HL-60/S4 treated with phorbol 12-myristate 13-acetate at 8.2 ng/mL for 4 days and 3 days (cell line): ENCODE data around the gene GUCA2A.

ENCODE experiments used
- in situ Hi-C: fragments of 300-500 bp; cut with MboI; formaldehyde crosslinking; loops from 2 replicates; pipeline ENCODE4 v1.15.0; 2022; ENCODE audit warnings: low sequenced_read_pairs

The GUCA2A gene

DNA sequence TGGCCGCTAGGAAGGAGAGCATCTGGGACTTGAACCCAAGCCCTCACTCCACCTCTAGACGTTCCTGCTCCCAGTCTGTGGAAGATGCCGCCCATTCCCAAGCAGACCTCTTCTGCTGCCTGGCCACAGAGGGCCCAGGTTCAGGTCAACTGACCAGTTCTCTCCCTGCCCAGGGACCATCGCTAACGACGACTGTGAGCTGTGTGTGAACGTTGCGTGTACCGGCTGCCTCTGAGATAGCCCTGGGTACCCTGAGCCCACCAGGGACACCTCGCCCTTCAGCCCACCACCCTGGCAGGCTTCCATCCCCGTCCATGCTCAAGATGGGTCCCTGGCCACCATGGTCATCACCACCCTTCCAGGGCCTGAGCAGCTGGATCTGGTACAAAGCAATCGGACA lies 9.2 kb downstream of the GUCA2A start:
- in situ Hi-C loops, result no loop called here

DNA sequence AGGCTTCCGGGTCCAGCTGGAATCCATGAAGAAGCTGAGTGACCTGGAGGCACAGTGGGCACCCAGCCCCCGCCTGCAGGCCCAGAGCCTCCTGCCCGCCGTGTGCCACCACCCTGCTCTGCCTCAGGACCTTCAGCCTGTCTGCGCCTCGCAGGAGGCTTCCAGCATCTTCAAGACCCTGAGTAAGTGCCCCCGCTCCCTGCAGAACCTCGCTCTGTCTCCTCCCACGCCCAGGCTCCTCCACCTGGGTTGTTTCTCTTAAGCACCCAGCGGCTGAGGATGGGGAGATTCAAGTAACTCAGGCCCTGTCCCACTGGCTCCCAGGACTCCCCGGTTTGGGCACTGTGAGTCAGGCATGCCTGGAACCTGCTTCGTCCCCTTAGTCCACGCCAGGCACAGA lies 9.9 kb downstream of the GUCA2A start:
- in situ Hi-C loops, result no loop called here

DNA sequence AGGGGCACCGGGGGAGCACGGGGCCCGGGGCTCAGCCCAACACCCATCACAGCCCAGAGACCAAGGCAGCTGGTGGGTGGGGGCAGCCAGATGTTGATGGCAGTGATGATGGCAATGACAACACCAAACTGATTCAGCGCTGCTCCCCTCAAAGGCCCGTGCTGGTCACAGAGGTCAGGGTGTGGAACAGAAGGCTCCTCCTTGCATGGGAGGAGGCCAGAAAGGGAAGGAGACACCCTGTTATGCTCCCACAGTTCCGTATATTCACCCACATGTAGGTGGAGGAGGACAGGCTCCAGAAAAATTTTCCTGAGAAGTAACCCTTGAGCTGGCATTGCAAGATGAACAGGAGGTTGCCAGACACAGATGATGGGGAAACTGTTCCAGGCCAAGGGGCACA lies 10.9 kb downstream of the GUCA2A start:
- in situ Hi-C loops, result no loop called here

DNA sequence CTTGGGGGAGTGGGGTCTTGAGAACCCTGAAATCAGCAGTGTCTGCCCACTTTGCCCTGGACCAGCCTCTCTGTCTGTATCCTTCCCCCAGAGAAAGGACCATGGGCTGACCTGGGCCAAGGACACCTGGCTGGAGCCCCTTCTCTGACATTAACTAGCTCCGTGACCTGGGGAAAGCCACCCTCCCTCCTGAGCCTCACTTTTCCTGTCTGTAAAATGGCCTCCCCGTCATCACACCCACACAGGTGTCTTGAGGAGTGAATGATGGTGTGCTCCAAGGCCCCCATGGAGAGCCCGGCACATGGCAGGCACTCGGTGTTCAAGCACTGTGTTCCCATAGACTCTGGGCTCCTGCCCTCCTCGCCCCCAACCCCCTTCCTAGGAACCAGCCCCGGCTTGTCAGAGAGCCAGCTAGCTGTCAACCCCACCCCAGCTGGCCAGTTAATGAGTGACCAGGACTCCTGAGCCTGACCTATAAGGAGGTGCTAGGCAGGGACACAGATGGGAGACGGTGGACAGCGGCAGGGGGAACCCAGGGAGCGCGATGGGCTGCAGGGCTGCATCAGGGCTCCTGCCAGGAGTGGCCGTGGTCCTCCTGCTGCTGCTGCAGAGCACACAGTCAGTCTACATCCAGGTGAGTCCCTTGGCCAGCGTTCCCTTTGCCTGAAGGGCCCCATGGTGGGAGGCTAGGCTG lies 11.5 kb downstream of the GUCA2A start, which contains the start of gene GUCA2B:
GUCA2B (plus strand) TSS at position 504 of the 694 bp plus-strand sequence; CDS start at position 545, 41 bp downstream.
- in situ Hi-C loops, result no loop called here

DNA sequence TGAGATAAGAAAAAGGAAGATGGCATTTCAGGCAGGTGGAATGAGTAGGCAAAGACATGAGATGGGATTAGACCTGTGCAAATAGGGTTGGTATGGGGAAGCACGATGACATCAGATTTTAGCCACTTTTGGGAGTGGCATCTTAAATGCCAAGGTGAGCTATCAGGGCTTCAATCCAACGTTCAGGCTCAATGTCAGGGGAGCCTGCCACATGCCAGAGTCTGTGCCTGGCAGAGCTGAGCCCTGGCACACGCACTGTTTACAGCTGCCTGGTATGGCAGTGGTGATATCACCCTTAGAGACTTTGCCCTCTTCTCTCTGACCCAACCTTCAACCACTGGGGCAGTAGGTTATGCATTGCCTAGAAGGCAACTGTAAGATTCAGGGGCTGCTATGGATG lies 12.4 kb downstream of the GUCA2A start:
- in situ Hi-C loops, result no loop called here

DNA sequence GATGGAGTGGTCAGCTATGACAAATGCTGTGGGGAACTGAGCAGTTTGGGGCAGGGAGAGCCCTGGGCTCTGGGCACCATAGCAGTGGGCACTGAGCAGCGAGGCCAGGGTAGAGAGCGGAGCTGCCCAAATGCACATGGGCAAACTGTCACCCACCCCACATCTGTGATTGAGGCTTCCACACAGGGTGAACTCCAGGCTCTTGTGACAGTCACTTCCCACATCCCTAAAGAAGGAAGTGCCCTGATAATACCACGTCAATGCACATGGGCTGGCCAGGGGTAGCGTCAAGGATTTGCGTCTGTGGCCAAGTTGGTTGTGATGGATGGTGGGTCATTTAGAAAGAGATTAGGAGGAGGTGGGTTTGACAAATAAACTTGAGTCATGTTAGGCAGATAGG lies 13.9 kb downstream of the GUCA2A start:
- in situ Hi-C loops, result no loop called here

DNA sequence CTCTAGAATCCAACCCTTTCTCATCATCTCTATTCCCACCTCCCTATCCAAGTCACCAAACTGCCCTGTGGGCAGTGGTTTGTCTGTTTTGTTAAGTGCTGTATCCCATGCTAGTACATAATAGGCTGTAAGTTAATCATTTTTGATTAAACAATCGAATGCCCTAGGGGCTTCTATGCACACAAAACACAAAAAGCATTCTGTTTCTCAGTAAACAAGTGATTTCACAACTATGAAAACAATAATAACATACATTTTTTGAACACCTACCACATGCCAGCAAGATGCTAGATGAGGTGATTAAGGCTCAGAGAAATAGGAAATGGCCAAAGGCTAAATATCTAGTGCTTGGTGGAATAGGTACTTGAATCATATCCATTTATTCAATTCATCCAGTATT lies 16.4 kb downstream of the GUCA2A start:
- in situ Hi-C loops, result loop anchor here (25.0 kb wide), 1 partner anchor 586 kb away; no protein-coding TSS in a partner anchor

DNA sequence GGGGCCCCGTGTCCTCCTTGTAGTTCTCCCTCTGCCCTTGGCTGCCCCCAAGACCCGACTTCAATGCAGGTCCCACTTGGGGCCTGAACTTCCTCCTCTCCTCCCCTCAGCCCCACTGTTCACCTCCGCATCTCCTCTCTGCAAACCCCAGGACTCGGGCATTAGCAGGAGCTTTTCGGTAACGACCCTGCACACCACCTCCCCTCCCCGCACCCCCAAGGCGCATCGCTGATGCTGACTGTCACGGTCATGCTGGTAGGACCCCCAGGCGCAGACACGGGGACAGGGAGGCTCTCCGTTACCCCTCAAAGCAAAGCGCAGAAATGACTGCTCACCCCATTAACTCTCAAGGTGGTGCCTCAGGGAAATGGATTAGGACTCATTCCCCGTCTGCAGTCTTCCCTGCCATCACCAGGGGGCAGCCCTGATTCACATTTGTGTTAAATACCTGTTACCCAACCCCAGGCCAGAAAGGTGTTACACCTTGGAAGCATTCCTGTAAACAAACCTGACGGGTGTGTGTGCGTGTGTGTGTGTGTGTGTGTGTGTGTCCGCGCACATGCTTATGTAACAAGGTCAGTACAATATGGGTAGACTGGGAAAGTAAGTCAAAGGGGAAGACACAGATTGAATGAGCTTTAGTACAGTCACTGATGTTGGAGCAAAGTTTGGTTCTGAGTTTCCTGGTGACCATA lies 17.8 kb downstream of the GUCA2A start:
- in situ Hi-C loops, result loop anchor here (25.0 kb wide), 1 partner anchor 584 kb away; no protein-coding TSS in a partner anchor

DNA sequence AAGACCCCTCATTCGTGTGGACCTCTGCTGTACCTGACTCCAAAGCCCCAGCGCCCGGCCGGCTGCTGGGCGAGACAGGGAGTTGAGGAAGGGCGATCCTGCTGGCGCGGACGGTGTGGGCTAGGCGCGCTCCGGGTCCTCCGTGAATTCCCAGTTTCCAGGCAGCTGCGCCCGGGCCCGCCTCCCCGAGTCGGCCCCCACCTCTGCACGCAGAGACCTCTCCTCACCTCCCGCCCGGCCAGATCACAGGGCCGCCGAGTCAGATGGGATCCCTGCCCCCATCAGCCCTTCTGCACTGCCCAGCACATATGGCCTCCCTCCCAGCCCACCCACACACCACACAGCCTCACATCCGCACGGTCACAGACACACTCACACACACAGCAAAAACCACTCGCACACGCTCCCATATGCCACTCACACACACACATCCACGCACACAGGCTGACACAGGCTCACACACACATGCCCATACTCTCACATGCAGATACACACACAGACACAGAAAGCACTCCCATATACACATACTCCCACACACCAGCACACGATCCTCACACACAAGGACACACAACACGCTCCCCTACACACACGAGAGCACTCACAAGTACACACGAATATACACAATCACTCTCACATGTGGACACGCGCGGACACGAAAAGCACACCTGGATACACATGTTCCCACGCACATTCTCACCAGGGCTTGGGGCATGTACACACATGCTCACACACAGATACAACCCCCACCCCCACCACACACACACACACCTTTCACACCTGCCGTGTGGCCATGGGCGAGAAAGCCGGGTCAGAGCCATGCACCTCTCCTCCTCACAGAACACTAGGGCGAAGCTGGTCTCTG lies 18.6 kb downstream of the GUCA2A start:
- in situ Hi-C loops, result loop anchor here (25.0 kb wide), 1 partner anchor 584 kb away; no protein-coding TSS in a partner anchor

DNA sequence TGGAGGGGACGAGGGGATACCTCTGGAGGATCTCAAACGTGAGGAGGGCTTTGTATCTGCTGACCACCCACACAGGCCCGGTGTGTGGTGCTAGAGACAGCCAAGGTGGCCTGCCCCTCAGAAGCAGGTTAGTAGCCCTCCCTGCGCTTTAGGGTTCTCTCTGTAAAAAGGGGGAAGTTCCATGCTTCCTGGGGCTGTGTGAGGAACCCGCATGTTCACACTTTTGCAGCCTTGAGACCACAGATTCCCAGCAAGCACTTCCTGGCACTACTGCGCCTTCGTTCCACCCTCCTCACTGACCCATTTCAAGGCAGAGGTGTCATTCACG lies 19.2 kb downstream of the GUCA2A start:
- in situ Hi-C loops, result loop anchor here (25.0 kb wide), 1 partner anchor 583 kb away; no protein-coding TSS in a partner anchor

DNA sequence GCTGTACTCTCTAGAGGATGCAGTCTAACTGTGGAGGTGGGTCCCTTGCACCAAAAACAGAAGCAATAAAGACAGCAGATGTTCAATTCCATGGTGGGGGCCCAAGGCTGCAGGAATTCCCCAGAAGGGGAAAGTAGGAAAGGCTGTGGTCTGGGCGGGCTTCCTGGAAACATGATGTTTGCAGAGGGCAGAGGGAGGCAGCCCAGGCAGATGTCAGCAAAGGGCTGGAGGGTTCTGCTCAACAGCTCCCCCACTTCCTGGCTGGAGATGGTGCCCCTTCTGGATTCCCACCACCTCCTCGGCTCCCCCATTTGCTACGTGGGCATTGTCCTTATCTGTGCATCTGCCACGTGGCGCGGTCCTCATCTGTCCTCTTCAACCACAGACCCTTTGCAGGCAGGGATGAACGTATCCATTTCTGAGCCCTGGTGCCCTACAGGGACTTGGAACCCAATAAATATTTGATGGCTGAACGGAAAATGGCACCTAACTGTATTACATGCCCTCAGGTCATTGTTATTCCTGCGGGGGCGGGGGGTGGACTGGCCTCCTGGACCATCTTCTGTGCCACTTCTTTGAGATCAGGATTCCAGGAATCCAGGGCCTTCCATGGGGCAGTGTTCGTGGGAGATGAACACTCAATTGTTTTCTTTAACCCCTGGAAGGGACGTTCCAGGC lies 19.7 kb downstream of the GUCA2A start:
- in situ Hi-C loops, result loop anchor here (25.0 kb wide), 1 partner anchor 583 kb away; no protein-coding TSS in a partner anchor

DNA sequence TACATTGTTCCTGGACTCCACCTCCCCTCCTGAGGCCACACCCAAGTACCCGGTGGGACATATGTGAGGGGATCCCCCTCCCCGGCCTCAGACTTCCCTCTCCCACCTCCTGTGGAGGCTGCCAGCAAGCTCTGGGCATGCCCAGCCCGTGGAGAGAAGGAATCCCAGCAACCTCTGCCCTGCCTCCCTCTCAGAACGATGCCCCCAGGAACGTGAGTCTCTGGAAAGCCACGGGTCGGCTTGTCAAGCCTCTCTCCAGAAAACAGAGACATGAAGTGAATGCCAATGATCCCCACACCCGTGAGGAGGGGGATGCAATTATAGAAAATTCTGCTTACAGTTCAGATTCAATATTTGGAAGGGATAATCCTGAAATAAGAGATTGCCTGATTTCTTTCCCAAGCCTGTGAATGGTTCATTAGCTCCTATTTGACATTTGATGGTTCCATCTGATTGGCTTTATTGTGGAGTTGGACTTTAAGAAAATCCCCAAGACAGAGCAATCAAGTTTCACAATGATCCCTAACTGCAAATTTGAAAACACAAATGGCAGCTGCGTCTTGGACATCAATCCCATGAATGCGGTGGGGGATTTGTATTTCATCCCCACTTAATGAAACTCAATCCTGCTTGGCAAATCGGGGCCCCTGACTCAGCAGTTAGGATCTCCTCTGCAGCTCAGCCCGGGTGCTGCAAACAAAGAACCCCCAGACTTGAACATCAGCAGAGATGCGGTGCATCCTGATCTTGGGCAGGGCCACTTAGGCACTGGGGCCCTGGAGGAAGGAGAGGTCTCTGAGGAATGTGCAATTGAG lies 20.4 kb downstream of the GUCA2A start:
- in situ Hi-C loops, result loop anchor here (25.0 kb wide), 1 partner anchor 582 kb away; no protein-coding TSS in a partner anchor

DNA sequence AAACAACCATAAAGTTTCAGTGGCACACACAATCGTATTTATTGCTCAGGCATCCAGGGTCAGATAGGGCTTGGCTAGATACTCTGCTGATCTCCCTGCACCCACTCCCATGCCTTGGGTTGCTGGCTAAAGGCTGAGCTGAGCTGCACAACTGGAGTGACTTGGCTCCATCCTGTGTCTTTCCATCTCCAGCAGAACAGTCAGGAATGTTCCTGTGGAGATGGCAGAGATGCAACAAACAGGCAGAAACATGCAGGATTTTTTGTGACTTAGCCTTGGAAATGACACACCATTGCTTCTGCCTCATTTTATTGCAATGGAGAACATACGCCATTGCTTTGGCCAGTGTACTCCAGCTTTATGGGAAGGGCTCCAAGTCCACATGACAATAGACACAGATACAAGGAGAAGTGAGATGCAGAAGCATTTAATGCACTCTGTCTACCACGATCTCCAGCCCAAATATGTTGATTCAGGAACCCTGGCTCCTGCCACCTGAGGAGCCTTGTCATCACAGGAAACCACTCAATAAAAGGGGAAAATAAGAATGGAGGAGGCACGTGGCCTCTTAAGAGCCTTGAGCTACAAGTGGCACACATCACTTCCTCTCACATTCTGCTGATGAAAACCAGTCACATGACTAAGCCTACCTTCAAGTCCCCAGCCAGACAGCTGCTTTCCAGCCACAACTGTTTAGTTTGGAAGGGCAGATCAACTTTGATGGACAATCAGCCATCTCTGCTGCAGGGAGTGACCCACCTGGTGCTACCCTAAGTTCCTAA lies 21.5 kb downstream of the GUCA2A start:
- in situ Hi-C loops, result loop anchor here (25.0 kb wide), 1 partner anchor 581 kb away; no protein-coding TSS in a partner anchor

DNA sequence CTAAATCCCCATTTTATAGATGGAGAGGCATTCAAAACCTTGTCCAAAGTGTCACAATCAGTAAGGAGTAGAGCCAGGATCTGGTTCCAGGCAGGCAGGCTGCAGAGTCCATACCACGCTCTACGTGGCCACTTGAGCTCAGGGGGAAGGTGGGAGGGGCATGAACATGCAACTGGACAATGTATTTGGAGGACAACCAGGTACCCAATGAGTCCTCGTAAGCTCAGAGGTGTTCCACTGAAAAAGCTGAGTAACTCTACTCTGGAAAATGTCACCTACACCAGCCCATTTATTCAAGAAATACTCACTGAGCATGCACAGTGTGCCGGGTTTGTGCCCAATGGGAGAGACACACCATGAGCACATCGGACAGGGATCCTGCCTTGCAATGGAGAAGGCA lies 22.6 kb downstream of the GUCA2A start:
- in situ Hi-C loops, result loop anchor here (25.0 kb wide), 1 partner anchor 580 kb away; no protein-coding TSS in a partner anchor

DNA sequence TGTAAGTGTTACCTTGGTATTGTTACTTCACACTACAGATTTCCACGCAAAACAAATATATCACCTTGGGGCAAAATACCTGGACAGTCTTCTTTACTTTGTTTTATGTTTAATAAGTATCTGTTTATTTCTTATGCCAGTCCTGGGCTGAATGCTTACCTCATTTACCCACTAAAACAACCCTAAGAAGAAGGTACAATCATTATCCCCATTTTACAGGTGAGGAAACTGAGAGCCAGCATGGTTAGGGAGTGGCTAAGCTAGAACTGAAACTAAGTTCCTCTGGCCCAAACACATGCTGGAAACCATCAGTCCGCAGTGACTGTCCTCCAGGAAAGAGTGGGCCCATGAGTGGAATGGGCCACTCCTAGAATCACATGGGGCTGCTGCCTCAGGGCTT lies 24.4 kb downstream of the GUCA2A start:
- in situ Hi-C loops, result loop anchor here (25.0 kb wide), 1 partner anchor 578 kb away; no protein-coding TSS in a partner anchor

DNA sequence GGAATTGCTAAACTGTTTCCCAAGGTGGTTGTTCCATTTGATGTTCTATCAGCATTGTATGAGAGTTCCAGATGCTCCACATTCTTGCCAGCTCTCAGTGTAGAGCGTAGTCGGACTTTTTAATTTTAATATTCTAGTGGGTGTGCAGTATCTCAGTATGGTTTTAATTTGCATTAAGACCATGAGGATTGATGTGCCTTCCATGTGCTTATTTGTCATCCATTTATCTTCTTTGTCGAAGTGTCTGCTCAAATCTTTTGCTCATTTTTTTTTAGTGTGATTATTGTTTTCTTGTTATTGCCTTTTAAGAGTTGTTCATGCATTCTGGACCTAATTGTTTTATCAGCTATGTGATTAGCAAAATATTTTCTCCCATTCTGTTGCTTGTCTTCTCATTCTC lies 25.1 kb downstream of the GUCA2A start:
- in situ Hi-C loops, result loop anchor here (25.0 kb wide), 1 partner anchor 577 kb away; no protein-coding TSS in a partner anchor

DNA sequence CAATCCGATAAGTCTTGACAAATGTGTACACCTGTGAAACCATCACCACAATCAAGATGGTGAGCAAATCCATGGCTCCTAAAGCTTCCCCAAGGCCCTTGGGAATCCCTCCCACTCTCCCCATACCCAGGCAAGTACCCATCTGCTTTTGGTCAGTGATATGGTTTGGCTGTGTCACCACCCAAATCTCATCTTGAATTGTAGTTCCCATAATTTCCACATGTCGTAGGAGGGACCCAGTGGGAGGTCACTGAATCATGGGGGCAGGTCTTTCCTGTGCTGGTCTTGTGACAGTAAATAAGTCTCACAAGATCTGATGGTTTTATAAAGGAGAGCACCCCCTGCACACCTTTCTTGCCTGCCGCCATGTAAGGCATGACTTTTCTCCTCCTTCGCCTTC lies 26.0 kb downstream of the GUCA2A start:
- in situ Hi-C loops, result loop anchor here (25.0 kb wide), 1 partner anchor 576 kb away; no protein-coding TSS in a partner anchor

DNA sequence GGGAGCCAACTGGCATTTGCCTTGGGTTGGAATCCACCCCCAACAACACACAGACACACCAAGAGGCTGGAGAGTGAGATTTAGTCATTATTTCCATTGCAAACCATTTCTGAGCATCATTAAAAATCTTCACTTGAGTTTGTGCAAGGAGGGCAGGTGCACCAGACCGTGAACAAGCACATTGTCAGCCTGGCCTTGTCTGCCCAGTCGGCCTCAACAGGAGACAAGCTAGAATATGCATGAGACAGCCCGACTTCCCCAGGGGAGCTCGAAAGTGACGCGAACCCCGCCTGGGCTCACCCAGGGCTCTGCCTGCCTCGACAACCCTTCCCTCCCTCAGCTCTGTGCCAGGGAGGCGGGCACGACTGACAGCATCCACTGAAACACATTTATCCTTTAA lies 26.8 kb downstream of the GUCA2A start:
- in situ Hi-C loops, result loop anchor here (25.0 kb wide), 1 partner anchor 575 kb away; no protein-coding TSS in a partner anchor

DNA sequence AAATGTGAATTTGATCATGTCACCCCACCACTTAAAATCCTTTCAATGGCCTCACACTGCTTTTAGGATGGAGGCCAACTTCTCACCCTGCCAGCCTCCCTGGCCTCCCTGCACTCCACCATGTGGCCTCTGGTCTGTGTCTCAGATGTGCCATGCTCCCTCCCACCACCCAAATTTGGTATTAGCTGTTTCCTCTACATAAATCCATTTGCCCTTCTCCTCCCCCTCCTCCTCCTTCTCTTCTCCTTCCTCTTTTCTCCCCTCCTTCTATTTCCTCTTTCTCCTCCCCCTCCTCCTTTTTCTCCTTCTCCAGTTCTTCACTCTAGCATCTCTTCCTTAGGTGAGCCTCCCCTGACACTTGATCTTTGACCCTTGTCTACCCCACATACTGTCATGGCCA lies 28.1 kb downstream of the GUCA2A start:
- in situ Hi-C loops, result loop anchor here (25.0 kb wide), 1 partner anchor 574 kb away; no protein-coding TSS in a partner anchor
